Type B pancreatic cell (in vitro differentiated cells): Measurements from ENCODE around the gene B3GNT9. TPM values are rescaled to one million over a fixed set of nuclear protein-coding genes. Genes with fewer than 3 reads are reported as not detected.

Source experiments
- DNase-seq: peaks from one replicate; pipeline ENCODE4 v3.0.0; 2021; ENCODE audit warnings: mixed read lengths; ENCODE audit not compliant: unreplicated experiment; ENCODE audit errors: extremely low spot score
- H3K27ac Mint-ChIP-seq: 2 replicates; pipeline ENCODE4 v1.8.0; 2021; ENCODE audit warnings: mild to moderate bottlenecking, mixed read lengths
- H3K27me3 Mint-ChIP-seq: 2 replicates; pipeline ENCODE4 v1.8.0; 2021; ENCODE audit warnings: mixed read lengths
- H3K36me3 Mint-ChIP-seq: 2 replicates; pipeline ENCODE4 v1.8.0; 2021; ENCODE audit warnings: mixed read lengths
- H3K4me1 Mint-ChIP-seq: one replicate; pipeline ENCODE4 v1.8.0; 2021; ENCODE audit warnings: mixed read lengths; ENCODE audit not compliant: unreplicated experiment
- H3K4me3 Mint-ChIP-seq: 2 replicates; pipeline ENCODE4 v1.8.0; 2021; ENCODE audit warnings: mild to moderate bottlenecking, mixed read lengths
- H3K9me3 Mint-ChIP-seq: 2 replicates; pipeline ENCODE4 v1.8.0; 2021; ENCODE audit warnings: mixed read lengths
- total RNA-seq: library from RNA; stranded (reverse); gene quantifications from 2 replicates; pipeline ENCODE4 v1.2.1, GENCODE V29; 2021; ENCODE audit warnings: low replicate concordance
- TF ChIP-seq, protein P1 (sequence below): fragments of 200-600 bp; sonication (generic); conservative IDR thresholded peaks from 2 replicates; pipeline ENCODE4 v1.5.0; 2021; ENCODE audit warnings: antibody characterized with exemption, mild to moderate bottlenecking

The B3GNT9 gene
- total RNA-seq, 1 donor from 2014 or later, result 11.0 TPM

DNA sequence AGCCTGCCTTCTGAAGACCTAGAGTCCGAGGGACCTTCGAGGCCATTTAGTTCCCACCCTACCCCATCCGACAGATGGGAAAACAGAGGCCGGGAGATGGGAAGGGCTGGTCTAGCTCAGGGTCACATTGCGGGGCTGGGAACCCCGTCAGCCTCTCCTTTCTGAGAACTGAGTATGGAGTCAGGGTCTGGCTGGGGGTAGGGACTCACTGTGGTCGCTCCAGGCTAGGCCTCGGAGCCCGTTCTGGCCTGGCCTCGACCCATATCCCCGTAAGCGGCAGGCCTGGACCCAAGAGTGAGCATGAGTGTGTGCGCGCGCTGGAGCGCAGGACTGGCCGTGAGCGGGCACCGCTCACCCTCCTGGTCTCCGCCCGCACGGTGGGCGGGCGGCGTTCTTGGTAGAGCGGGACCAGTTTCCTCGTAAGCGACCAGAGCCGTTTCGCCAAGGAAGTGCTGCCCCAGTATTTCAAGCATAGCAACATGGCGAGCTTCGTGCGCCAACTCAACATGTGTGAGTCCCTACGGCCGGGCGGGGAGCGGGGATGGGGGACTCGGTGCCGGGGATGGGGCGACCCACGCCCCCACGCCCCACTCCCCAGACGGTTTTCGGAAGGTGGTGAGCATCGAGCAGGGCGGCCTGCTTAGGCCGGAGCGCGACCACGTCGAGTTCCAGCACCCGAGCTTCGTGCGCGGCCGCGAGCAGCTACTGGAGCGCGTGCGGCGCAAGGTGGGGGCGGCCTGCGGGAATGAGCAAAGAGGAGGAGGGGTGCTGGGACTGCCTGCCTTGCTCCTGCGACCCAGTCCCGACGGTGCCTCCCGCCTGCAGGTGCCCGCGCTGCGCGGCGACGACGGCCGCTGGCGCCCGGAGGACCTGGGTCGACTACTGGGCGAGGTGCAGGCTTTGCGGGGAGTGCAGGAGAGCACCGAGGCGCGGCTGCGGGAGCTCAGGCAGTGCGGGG lies 14.6 kb upstream of the B3GNT9 start:
- no peak for DNase-seq
- H3K9me3 Mint-ChIP-seq, result no peaks in the 10 kb centered on the region
- no peak overlapping the region for H3K27ac Mint-ChIP-seq
- peak overlapping the region; percentile 66 for H3K4me3 Mint-ChIP-seq
- H3K36me3 Mint-ChIP-seq, result no peaks in the 10 kb centered on the region
- peaks cover 85% of the 10 kb centered on the region for H3K27me3 Mint-ChIP-seq
- TF ChIP-seq, protein P1, sequence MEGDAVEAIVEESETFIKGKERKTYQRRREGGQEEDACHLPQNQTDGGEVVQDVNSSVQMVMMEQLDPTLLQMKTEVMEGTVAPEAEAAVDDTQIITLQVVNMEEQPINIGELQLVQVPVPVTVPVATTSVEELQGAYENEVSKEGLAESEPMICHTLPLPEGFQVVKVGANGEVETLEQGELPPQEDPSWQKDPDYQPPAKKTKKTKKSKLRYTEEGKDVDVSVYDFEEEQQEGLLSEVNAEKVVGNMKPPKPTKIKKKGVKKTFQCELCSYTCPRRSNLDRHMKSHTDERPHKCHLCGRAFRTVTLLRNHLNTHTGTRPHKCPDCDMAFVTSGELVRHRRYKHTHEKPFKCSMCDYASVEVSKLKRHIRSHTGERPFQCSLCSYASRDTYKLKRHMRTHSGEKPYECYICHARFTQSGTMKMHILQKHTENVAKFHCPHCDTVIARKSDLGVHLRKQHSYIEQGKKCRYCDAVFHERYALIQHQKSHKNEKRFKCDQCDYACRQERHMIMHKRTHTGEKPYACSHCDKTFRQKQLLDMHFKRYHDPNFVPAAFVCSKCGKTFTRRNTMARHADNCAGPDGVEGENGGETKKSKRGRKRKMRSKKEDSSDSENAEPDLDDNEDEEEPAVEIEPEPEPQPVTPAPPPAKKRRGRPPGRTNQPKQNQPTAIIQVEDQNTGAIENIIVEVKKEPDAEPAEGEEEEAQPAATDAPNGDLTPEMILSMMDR, result no peak
- peaks cover 8% of the 10 kb centered on the region for H3K4me1 Mint-ChIP-seq

DNA sequence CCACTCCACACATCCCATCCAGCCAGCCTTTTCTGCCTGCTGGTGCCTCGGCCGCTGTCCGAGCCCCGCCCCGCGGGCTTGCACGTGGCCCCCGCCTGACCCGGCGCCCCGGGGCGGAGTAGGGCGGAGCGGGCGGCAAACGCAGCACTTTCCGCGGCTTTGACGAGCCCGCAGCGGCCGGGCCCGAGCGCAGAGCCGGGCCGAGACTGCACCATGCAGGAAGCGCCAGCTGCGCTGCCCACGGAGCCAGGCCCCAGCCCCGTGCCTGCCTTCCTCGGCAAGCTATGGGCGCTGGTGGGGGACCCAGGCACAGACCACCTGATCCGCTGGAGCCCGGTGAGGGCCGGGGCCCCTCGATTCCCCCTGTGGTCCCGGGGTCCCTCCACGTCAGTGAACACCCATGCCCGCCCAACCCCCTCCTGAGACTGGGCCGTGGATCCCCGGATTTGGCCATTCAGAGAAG lies 13.8 kb upstream of the B3GNT9 start, which contains the start of gene HSF4:
Gene HSF4, plus strand, starts transcription at position 147 of the 463 bp plus-strand sequence. Its CDS starts 67 bp downstream, at position 214.
- H3K36me3 Mint-ChIP-seq, result no peaks in the 10 kb centered on the region
- peaks cover 3% of the 10 kb centered on the region for H3K4me1 Mint-ChIP-seq
- DNase-seq, result no peak
- peaks cover 84% of the 10 kb centered on the region for H3K27me3 Mint-ChIP-seq
- peak within 1 kb of the TSS; percentile 72 for H3K4me3 Mint-ChIP-seq
- H3K9me3 Mint-ChIP-seq, result no peaks in the 10 kb centered on the region
- no peak within 1 kb of the TSS for H3K27ac Mint-ChIP-seq
- TF ChIP-seq, protein P1, result no peak

DNA sequence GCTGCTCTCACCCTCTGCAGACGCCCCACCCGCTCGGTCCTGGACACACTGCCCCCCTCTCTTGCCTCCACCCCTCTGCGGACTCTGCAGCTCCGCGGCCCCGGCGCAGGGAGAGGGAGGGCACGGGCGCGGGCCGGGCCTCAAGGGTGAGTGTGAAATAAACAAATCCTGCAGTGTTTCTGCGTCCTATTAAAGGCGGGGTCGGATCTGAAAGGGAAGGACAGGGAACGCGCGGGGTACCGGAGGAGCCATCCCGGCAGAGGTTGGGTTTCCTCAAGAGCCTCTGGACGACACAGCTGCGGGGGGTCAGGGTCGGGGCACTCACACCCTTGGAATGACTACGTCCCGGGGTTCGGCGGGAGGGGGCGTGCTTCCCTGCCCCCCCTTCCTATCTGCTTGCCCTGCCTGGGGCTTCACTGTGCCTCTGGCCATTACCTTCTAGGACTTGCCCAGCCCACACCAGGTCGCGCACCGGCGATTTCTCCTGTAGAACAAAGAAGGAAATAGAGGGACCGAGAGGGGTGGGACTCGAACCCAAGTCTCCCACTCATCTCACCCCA lies 13.3 kb upstream of the B3GNT9 start:
- no peak overlapping the region for H3K27ac Mint-ChIP-seq

DNA sequence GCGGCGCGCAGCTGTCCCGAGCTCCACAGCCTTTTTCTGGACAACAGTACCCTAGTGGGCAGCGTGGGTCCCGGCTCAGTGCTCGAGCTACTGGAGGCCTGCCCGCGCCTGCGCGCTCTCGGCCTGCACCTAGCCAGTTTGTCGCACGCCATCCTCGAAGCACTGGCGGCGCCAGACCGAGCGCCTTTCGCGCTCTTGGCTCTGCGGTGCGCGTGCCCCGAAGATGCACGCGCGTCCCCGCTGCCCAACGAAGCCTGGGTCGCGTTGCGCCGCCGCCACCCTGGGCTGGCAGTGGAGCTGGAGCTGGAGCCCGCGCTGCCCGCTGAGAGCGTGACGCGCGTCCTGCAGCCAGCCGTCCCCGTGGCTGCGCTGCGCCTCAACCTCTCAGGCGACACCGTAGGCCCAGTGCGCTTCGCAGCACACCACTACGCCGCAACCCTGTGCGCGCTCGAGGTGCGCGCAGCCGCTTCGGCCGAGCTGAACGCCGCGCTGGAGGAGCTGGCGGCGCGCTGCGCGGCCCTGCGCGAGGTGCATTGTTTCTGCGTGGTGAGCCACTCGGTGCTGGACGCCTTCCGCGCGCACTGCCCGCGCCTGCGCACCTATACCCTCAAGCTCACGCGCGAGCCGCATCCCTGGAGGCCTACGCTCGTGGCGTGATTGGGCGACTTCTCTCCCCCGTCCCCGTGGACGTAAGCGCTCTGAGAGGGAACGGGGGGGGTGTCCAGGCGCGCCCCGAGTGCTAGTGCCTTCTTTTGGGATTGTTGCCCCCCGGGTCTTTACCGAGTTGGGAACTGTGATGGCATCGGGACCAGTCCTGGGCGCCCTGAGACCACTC lies 12.6 kb upstream of the B3GNT9 start:
- Mint-ChIP-seq H3K4me1 (peaks cover 3% of the 10 kb centered on the region), H3K27me3 (peaks cover 83% of the 10 kb centered on the region), H3K27ac (no peak overlapping the region), H3K9me3 (no peaks in the 10 kb centered on the region), H3K4me3 (peak overlapping the region; percentile 72), H3K36me3 (no peaks in the 10 kb centered on the region)
- DNase-seq, result no peak
- TF ChIP-seq, protein P1, result no peak

More for the DNA sequence above, 13.3 kb upstream of the B3GNT9 start:
- Mint-ChIP-seq H3K36me3 (no peaks in the 10 kb centered on the region), H3K4me3 (peak overlapping the region; percentile 72), H3K27me3 (peaks cover 83% of the 10 kb centered on the region), H3K4me1 (peaks cover 3% of the 10 kb centered on the region), H3K9me3 (no peaks in the 10 kb centered on the region)
- TF ChIP-seq, protein P1, result no peak
- DNase-seq, result no peak

DNA sequence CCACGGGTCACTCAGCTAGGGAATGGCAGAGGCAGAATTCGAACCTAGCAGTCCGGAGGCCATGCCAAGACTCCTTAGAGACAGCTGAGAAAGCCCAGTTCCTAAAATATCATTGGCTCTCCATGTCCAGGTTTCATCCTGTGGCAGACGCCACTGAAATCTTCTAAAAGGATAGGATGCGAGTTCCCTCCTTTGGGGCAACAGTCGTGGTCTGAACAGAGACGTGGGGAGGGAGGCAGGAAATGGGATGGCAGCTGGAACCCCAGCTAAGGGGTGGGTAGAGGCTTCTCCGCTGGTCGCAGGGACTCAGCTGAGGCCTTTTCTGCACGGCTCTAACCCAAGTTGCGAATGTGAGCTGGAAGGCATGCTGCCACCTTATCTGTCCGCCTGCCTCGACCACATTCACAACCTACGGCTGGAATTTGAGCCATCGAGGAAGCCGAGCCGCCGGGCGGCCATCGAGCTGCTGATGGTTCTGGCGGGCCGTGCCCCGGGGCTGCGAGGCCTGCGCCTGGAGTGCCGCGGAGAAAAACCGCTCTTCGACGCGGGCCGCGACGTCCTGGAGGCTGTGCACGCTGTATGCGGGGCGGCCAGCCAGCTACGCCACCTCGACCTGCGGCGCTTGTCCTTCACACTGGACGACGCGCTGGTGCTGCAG lies 11.8 kb upstream of the B3GNT9 start:
- Mint-ChIP-seq H3K4me1 (peaks cover 3% of the 10 kb centered on the region), H3K9me3 (no peaks in the 10 kb centered on the region), H3K4me3 (peak overlapping the region; percentile 60), H3K36me3 (no peaks in the 10 kb centered on the region), H3K27ac (no peak overlapping the region), H3K27me3 (peaks cover 83% of the 10 kb centered on the region)
- DNase-seq, result no peak
- TF ChIP-seq, protein P1, result peak; percentile 15
